ENCODE results near the gene TTC23. TPM values are rescaled to one million over a fixed set of nuclear protein-coding genes. Genes with fewer than 3 reads are reported as not detected.

TTC23 gene
- total RNA-seq, 2 donors from 2014 or later = 14.1 to 19.3 TPM

DNA sequence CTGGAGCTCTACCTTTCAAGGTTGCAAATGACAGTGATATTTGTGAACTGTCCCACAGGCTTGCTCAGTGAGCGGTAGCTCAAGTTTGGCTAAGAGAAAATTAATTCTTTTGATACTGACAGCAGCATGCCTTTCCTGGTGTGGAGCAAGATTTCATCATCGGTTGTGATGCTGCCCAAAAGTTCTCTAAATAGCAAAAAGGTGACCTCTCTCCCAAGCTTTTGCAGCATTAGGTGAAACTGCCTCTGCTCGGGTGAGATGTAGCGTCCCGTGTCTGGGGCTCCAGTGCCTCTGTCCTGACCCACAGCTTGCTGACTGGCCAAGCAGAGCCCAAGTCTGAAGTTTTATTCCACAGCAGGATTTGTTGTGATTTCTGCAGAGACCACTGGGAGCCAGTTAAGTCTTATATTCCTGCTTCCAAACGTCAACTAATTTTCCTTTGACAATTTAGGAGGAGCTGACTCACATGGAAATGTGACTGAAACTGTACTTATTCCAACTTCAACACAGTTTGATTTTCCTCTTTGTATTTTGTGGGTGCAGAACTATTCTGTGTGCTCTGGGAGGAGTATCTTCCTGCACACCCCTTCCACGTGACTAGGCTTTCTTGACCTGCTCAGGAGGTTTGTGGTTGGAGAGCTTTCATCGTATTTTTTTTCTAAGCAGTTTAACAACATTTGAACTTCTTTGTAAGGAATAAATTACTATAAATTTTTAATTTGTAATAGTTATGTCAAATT lies 138.6 kb downstream of the TTC23 start:
- DNase-seq = no peak
- H3K4me3 ChIP-seq = no peak overlapping the region

DNA sequence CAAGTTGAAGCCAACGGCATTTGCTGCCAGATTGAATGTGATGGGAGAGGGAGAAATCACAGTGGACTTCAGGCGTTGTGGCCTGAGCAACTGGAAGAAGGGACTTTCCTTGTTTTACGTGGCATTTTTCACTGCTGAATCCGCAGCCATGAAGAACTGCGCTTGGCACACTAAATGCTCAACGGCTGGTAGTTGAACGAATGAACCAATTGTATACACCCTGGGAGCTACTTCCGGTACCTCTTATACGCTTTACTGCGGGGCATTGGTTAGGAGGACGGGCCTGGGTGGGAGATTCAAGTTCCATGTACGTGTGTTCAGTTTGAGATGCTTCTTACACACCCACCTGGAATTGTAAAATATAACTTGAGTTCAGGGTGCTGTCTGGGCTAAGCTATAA lies 139.3 kb downstream of the TTC23 start:
- no peak for DNase-seq
- Histone ChIP-seq H3K9ac (ENCODE audit: low read depth in 2 of 2, low read length in 2 of 2) (no peak overlapping the region), H3K4me1 (no peaks in the 10 kb centered on the region), H3K9me3 (no peaks in the 10 kb centered on the region), H3K27ac (no peak overlapping the region), H3K36me3 (no peaks in the 10 kb centered on the region), H3K4me3 (no peak overlapping the region), H3K27me3 (peaks cover 5% of the 10 kb centered on the region)
- TF ChIP-seq, protein P1, sequence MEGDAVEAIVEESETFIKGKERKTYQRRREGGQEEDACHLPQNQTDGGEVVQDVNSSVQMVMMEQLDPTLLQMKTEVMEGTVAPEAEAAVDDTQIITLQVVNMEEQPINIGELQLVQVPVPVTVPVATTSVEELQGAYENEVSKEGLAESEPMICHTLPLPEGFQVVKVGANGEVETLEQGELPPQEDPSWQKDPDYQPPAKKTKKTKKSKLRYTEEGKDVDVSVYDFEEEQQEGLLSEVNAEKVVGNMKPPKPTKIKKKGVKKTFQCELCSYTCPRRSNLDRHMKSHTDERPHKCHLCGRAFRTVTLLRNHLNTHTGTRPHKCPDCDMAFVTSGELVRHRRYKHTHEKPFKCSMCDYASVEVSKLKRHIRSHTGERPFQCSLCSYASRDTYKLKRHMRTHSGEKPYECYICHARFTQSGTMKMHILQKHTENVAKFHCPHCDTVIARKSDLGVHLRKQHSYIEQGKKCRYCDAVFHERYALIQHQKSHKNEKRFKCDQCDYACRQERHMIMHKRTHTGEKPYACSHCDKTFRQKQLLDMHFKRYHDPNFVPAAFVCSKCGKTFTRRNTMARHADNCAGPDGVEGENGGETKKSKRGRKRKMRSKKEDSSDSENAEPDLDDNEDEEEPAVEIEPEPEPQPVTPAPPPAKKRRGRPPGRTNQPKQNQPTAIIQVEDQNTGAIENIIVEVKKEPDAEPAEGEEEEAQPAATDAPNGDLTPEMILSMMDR (IDR thresholded peaks at IDR 0.05) = no peak
- intact Hi-C loops (cut with DNase I) = no loop called here

More for the DNA sequence above, 138.6 kb downstream of the TTC23 start:
- intact Hi-C loops (cut with DNase I) = no loop called here
- H3K9ac ChIP-seq (ENCODE audit: low read depth in 2 of 2, low read length in 2 of 2) = no peak overlapping the region
- H3K27ac ChIP-seq = no peak overlapping the region
- TF ChIP-seq, protein P1 (IDR thresholded peaks at IDR 0.05) = no peak
- no peaks in the 10 kb centered on the region for H3K4me1 ChIP-seq
- H3K27me3 ChIP-seq = peaks cover 3% of the 10 kb centered on the region
- no peaks in the 10 kb centered on the region for H3K36me3 ChIP-seq
- H3K9me3 ChIP-seq = no peaks in the 10 kb centered on the region

DNA sequence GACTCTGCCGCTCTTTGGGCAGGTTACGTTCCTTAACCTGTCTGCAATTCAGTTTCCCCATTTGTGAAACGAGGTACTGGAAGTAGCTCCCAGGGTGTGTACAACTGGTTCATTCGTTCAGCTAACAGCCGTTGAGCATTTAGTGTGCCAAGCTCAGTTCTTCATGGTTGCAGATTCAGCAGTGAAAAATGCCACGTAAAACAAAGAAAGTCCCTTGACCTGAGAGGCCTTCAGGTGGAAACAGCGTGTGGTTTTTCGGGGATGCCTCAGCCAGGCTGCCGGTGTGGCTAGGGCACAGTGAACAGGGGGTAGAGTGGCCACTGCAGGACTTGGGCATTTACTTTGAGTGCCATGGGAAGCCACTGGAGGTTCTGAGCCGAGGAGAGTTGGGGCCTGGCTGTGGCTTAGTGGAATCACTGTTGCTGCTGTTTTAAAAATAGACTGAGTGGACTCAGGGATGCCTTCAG lies 139.8 kb downstream of the TTC23 start:
- H3K4me3 ChIP-seq = no peak overlapping the region
- no peaks in the 10 kb centered on the region for H3K36me3 ChIP-seq
- peak overlapping the region in 1 of 2 donors; percentile 3 for H3K9ac ChIP-seq (ENCODE audit: low read depth in 2 of 2, low read length in 2 of 2)
- TF ChIP-seq, protein P1 (IDR thresholded peaks at IDR 0.05) = no peak
- no peak overlapping the region for H3K27ac ChIP-seq
- intact Hi-C loops (cut with DNase I) = no loop called here
- DNase-seq = no peak
- H3K9me3 ChIP-seq = no peaks in the 10 kb centered on the region
- no peaks in the 10 kb centered on the region for H3K4me1 ChIP-seq
- H3K27me3 ChIP-seq = peaks cover 5% of the 10 kb centered on the region

DNA sequence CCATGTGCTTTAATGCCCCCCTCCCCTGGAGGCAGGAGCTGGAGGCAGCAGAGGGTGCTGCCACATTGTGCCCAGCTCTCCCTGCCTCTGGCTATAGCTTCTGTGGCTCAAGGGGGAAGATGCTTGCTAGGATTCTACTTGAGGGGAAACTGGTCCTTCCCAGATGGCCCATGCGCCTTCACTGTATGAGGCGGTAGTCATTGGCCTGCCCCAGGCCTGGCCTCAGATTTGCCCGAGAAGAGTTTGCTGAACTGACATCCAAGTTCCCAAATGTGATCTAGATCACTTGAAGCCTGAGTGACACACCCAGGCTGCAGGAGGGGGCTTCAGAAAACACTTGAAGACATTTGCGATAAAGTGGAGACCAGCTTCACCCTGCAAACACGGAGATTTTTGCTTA lies 140.4 kb downstream of the TTC23 start:
- DNase-seq = no peak

DNA sequence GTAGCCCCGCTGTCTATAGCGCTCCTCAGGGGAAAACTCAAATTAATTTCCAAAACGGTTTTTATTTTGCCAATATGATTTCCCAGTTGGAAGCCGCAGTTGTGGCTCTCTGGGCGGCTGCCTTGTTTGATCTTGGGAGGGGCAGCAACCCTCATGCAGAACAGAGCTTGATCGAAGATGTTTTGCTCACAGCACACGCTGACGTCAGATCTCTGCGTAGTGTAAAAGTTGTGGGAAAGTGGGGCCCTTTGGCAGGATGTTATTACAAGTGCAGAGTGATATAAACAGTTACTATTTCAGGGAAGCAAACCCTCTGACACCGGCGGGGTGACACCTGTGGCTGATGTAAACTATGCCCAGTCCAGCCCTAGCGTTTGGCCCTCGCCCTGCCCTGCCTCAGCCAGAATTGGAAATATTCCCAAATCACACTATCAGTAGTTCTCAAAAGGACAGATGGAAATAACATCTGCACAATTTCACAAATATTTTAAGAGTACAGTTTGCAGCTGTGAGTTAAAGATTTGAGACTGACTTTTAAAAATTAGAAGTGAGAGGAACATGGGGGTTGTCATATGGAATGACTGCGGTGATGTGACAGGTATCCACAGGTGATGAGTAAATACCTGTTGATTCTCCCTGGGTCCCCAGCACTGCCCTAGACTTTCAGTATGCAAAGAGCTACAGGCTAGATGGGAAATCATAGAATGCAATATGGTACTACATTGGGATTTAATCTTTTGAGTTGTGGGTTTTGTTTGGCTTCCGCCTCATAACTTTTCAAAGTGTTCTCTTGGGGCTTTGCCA lies 142.8 kb downstream of the TTC23 start:
- Histone ChIP-seq H3K36me3 (no peaks in the 10 kb centered on the region), H3K9me3 (no peaks in the 10 kb centered on the region), H3K4me1 (no peaks in the 10 kb centered on the region), H3K27me3 (peaks cover 9% of the 10 kb centered on the region), H3K4me3 (peak overlapping the region; percentile 62), H3K9ac (ENCODE audit: low read depth in 2 of 2, low read length in 2 of 2) (no peak overlapping the region), H3K27ac (peak overlapping the region; percentile 51)
- intact Hi-C loops (cut with DNase I) = no loop called here
- TF ChIP-seq, protein P1 (IDR thresholded peaks at IDR 0.05) = no peak
- no peak for DNase-seq

More for the DNA sequence above, 140.4 kb downstream of the TTC23 start:
- TF ChIP-seq, protein P1 (IDR thresholded peaks at IDR 0.05) = no peak
- H3K36me3 ChIP-seq = no peaks in the 10 kb centered on the region
- no peaks in the 10 kb centered on the region for H3K9me3 ChIP-seq
- intact Hi-C loops (cut with DNase I) = no loop called here
- no peaks in the 10 kb centered on the region for H3K4me1 ChIP-seq
- no peak overlapping the region for H3K27ac ChIP-seq
- H3K4me3 ChIP-seq = no peak overlapping the region
- H3K27me3 ChIP-seq = peaks cover 5% of the 10 kb centered on the region
- H3K9ac ChIP-seq (ENCODE audit: low read depth in 2 of 2, low read length in 2 of 2) = no peak overlapping the region

All from colonic mucosa (tissue), 4 donors.